Common myeloid progenitor, CD34-positive (primary cell): Measurements from ENCODE around the gene DISP2.

ENCODE experiments used
- CTCF ChIA-PET: fragments of 350-600 bp; sonication (Branson Sonifier 250); formaldehyde crosslinking; loops from one replicate; lab custom pipeline; 2021; ENCODE audit warnings: antibody characterized with exemption; lab: Charles Lee
- POLR2A ChIA-PET: fragments of 350-600 bp; sonication (Branson Sonifier 250); formaldehyde crosslinking; loops from one replicate; lab custom pipeline; 2021; ENCODE audit warnings: antibody characterized with exemption; lab: Charles Lee
- DNase-seq, 3 donors: peaks; one replicate each; pipeline versions ENCODE4 v3.0.0 to v3.0.0-alpha.2; 2013
- H3K27ac ChIP-seq, 2 experiments: 1 replicate in 1 of 2; 2 replicates in 1 of 2; pipeline ENCODE4 v1.7.0; 2013; ENCODE audit warnings: inconsistent platforms in 2 of 2, low read length in 2 of 2, mild to moderate bottlenecking in 2 of 2, low read depth in 1 of 2, moderate library complexity in 1 of 2; ENCODE audit not compliant: severe bottlenecking in 2 of 2, insufficient read depth in 1 of 2, poor library complexity in 1 of 2
- H3K27me3 ChIP-seq, 5 experiments: replicated peaks in 2 of 5; 1 replicate in 3 of 5; 2 replicates in 2 of 5; pipeline versions ENCODE4 v1.6.1 to v1.7.0; 2013; ENCODE audit warnings: low read length in 4 of 5, mild to moderate bottlenecking in 2 of 5, moderate library complexity in 2 of 5, inconsistent platforms in 1 of 5; ENCODE audit not compliant: insufficient read depth in 5 of 5, control insufficient read depth in 4 of 5
- H3K36me3 ChIP-seq, 4 experiments: 1 replicate in 2 of 4; 2 replicates in 2 of 4; pipeline versions ENCODE4 v1.6.1 to v1.7.0; 2013; ENCODE audit warnings: low read length in 3 of 4, control low read depth in 1 of 4, mild to moderate bottlenecking in 1 of 4; ENCODE audit not compliant: control insufficient read depth in 4 of 4, insufficient read depth in 4 of 4
- H3K4me1 ChIP-seq, 4 experiments: 1 replicate in 3 of 4; 2 replicates in 1 of 4; pipeline versions ENCODE4 v1.6.1 to v1.7.1; 2013; ENCODE audit warnings: low read length in 3 of 4, mild to moderate bottlenecking in 3 of 4, control low read depth in 1 of 4, inconsistent platforms in 1 of 4, moderate library complexity in 1 of 4; ENCODE audit not compliant: control insufficient read depth in 4 of 4, insufficient read depth in 4 of 4; ENCODE audit errors: control extremely low read depth in 1 of 4
- H3K4me3 ChIP-seq, 7 experiments: 1 replicate in 4 of 7; 2 replicates in 3 of 7; pipeline versions ENCODE4 v1.5.1 to v1.7.0; 2013; ENCODE audit warnings: mild to moderate bottlenecking in 7 of 7, low read length in 6 of 7, moderate library complexity in 6 of 7, inconsistent platforms in 2 of 7, low read depth in 2 of 7, control low read depth in 1 of 7; ENCODE audit not compliant: insufficient read depth in 4 of 7, control insufficient read depth in 1 of 7; ENCODE audit errors: extremely low read depth in 1 of 7
- H3K9me3 ChIP-seq, 5 experiments: 1 replicate in 4 of 5; 2 replicates in 1 of 5; pipeline versions ENCODE4 v1.6.1 to v1.7.1; 2013; ENCODE audit warnings: low read length in 4 of 5, mild to moderate bottlenecking in 2 of 5, inconsistent platforms in 1 of 5, low read depth in 1 of 5, moderate library complexity in 1 of 5; ENCODE audit not compliant: control insufficient read depth in 4 of 5, insufficient read depth in 2 of 5; ENCODE audit errors: control extremely low read depth in 1 of 5
- WGBS: methylation state at CpG from one replicate; pipeline ENCODE4 v1.1.5; 2013; ENCODE audit not compliant: insufficient coverage; 5-methylcytosine and 5-hydroxymethylcytosine counted together

The DISP2 gene

GRCh38 chr15:40335938-40336743, 21.9 kb upstream of the DISP2 start:
- WGBS = 59% methylated on average over 11 of the region's 13 CpGs
- ChIA-PET CTCF (interaction anchor here (1.0 to 26.5 kb wide), 15 partner anchors 8 to 297 kb away, joined by 3 to 1099 read pairs (median 13); partner anchors contain the start of genes ANKRD63, INAFM2, PLCB2 and SRP14), POLR2A (interaction anchor here (0.7 to 2.8 kb wide), 7 partner anchors 9 to 57 kb away, joined by 3 to 27 read pairs (median 6); partner anchors contain the start of genes INAFM2 and PLCB2)
- Histone ChIP-seq H3K27me3 (no peaks in the 10 kb centered on the region), H3K36me3 (peaks cover 0 to 17% (median 0%) of the 10 kb centered on the region in 4 experiments), H3K4me1 (peaks cover 8 to 87% (median 77%) of the 10 kb centered on the region in 4 experiments), H3K27ac (peak overlapping the region; percentile 33 to 82), H3K9me3 (no peaks in the 10 kb centered on the region), H3K4me3 (peak overlapping the region in 4 of 7 experiments; percentile 33 to 61 (median 54))
- DNase-seq = no peak

- H3K36me3 ChIP-seq = peaks cover 0 to 11% (median 0%) of the 10 kb centered on the region in 4 experiments
- POLR2A ChIA-PET = interaction anchor here (0.7 to 2.8 kb wide), 8 partner anchors 9 to 58 kb away, joined by 3 to 27 read pairs (median 5); partner anchors contain the start of genes INAFM2 and PLCB2
- 4% methylated on average over 4 of the region's 5 CpGs for WGBS
- CTCF ChIA-PET = interaction anchor here (1.0 to 26.5 kb wide), 18 partner anchors 8 to 298 kb away, joined by 3 to 1099 read pairs (median 10); partner anchors contain the start of genes ANKRD63, INAFM2, PLCB2 and SRP14
- DNase-seq = peak; percentile 34 to 46 (median 35)
- H3K9me3 ChIP-seq = no peaks in the 10 kb centered on the region
- H3K27me3 ChIP-seq = no peaks in the 10 kb centered on the region
- H3K4me1 ChIP-seq = peaks cover 8 to 82% (median 71%) of the 10 kb centered on the region in 4 experiments
- H3K27ac ChIP-seq = peak overlapping the region in 1 of 2 experiments; percentile 82
- peak overlapping the region in 4 of 7 experiments; percentile 33 to 61 (median 54) for H3K4me3 ChIP-seq
These were observed 21.3 kb upstream of the DISP2 start for GRCh38 chr15:40336744-40337122.

- Histone ChIP-seq H3K9me3 (no peaks in the 10 kb centered on the region), H3K4me3 (peak overlapping the region in 1 of 7 experiments; percentile 42), H3K36me3 (peaks cover 0 to 3% (median 0%) of the 10 kb centered on the region in 4 experiments), H3K4me1 (peaks cover 8 to 73% (median 63%) of the 10 kb centered on the region in 4 experiments), H3K27me3 (no peaks in the 10 kb centered on the region), H3K27ac (no peak overlapping the region)
- CTCF ChIA-PET = interaction anchor here (0.5 to 26.5 kb wide), 20 partner anchors 9 to 296 kb away, joined by 3 to 1099 read pairs (median 10); partner anchors contain the start of genes ANKRD63, DISP2, INAFM2 and IVD
- POLR2A ChIA-PET = interaction anchor here (0.8 to 2.8 kb wide), 5 partner anchors 13 to 58 kb away, joined by 3 to 27 read pairs (median 4); partner anchors contain the start of gene INAFM2
- DNase-seq = no peak
- 75% methylated on average over 11 of the region's 19 CpGs for WGBS
These were observed 20.4 kb upstream of the DISP2 start for GRCh38 chr15:40337597-40337996.

GRCh38 chr15:40338041-40338657, 19.9 kb upstream of the DISP2 start:
- H3K27ac ChIP-seq = no peak overlapping the region
- H3K27me3 ChIP-seq = no peaks in the 10 kb centered on the region
- H3K36me3 ChIP-seq = no peaks in the 10 kb centered on the region
- no peaks in the 10 kb centered on the region for H3K9me3 ChIP-seq
- ChIA-PET POLR2A (interaction anchor here (0.8 to 2.8 kb wide), 4 partner anchors 13 to 59 kb away, joined by 3 to 27 read pairs (median 8); partner anchors contain the start of gene INAFM2), CTCF (interaction anchor here (0.5 to 26.5 kb wide), 20 partner anchors 9 to 297 kb away, joined by 3 to 1099 read pairs (median 10); partner anchors contain the start of genes ANKRD63, DISP2, INAFM2 and IVD)
- 28% methylated on average over 8 of the region's 11 CpGs for WGBS
- DNase-seq = peak; percentile 86 to 92 (median 92)
- H3K4me3 ChIP-seq = peak overlapping the region in 1 of 7 experiments; percentile 42
- peaks cover 5 to 71% (median 59%) of the 10 kb centered on the region in 4 experiments for H3K4me1 ChIP-seq

- DNase-seq = no peak
- H3K27me3 ChIP-seq = no peaks in the 10 kb centered on the region
- H3K27ac ChIP-seq = no peak overlapping the region
- POLR2A ChIA-PET = interaction anchor here (2.8 kb wide), 1 partner anchor 16 kb away, joined by 27 read pairs; the partner anchor contains the start of gene INAFM2
- peaks cover 5 to 71% (median 55%) of the 10 kb centered on the region in 4 experiments for H3K4me1 ChIP-seq
- CTCF ChIA-PET = interaction anchor here (1.4 to 26.5 kb wide), 14 partner anchors 9 to 121 kb away, joined by 4 to 1099 read pairs (median 40); partner anchors contain the start of genes ANKRD63, DISP2, INAFM2 and IVD
- no peaks in the 10 kb centered on the region for H3K9me3 ChIP-seq
- H3K4me3 ChIP-seq = no peak overlapping the region
- H3K36me3 ChIP-seq = no peaks in the 10 kb centered on the region
- 88% methylated on average over 9 of the region's 11 CpGs for WGBS
These were observed 18.9 kb upstream of the DISP2 start for GRCh38 chr15:40338921-40339620.

- POLR2A ChIA-PET = interaction anchor here (1.0 kb wide), 1 partner anchor 17 kb away, joined by 4 read pairs; no protein-coding TSS in a partner anchor
- WGBS = 100% methylated on average over 6 of the region's 7 CpGs
These were observed 18.4 kb upstream of the DISP2 start for GRCh38 chr15:40339621-40339945.

More at GRCh38 chr15:40339621-40339945, 18.4 kb upstream of the DISP2 start:
- H3K36me3 ChIP-seq = no peaks in the 10 kb centered on the region
- no peak overlapping the region for H3K4me3 ChIP-seq
- H3K9me3 ChIP-seq = no peaks in the 10 kb centered on the region
- H3K4me1 ChIP-seq = peaks cover 5 to 69% (median 52%) of the 10 kb centered on the region in 4 experiments
- DNase-seq = no peak
- no peak overlapping the region for H3K27ac ChIP-seq
- H3K27me3 ChIP-seq = no peaks in the 10 kb centered on the region
- CTCF ChIA-PET = interaction anchor here (1.4 to 26.5 kb wide), 12 partner anchors 11 to 84 kb away, joined by 4 to 1099 read pairs (median 85); partner anchors contain the start of genes ANKRD63, DISP2, INAFM2 and IVD
